ENCODE measurements around the gene CDH13. TPM values are rescaled to one million over a fixed set of nuclear protein-coding genes. Genes with fewer than 3 reads are reported as not detected.
A peak's percentile ranks its signal among the peaks of the same experiment; 100 is the strongest.

Gene CDH13
- total RNA-seq, 2 experiments from 2014 or later, result not detected

- Mint-ChIP-seq H3K4me1 (peaks cover 2% of the 10 kb centered on the region), H3K36me3 (ENCODE audit: low read depth) (no peaks in the 10 kb centered on the region), H3K9me3 (ENCODE audit: low read depth) (no peaks in the 10 kb centered on the region), H3K27ac (no peak overlapping the region), H3K4me3 (no peak overlapping the region), H3K27me3 (peaks cover 54% of the 10 kb centered on the region)
- ChIA-PET CTCF (interaction anchor here (0.7 to 1.5 kb wide), 3 partner anchors 11 to 53 kb away, joined by 3 to 4 read pairs (median 3); no protein-coding TSS in a partner anchor), POLR2A (no interaction called here)
- DNase-seq (no peak), ATAC-seq (no peak)
- intact Hi-C loops (cut with DNase I, micrococcal nuclease), result loop anchor here (1.0 to 10.0 kb wide), 4 partner anchors 41 to 586 kb away; no protein-coding TSS in a partner anchor
Observed at GRCh38 chr16:82629441-82630027, 2.8 kb downstream of the CDH13 start.

GRCh38 chr16:82630219-82630618 is 3.5 kb downstream of the CDH13 start:
- H3K9me3 Mint-ChIP-seq (ENCODE audit: low read depth), result no peaks in the 10 kb centered on the region
- intact Hi-C loops (cut with DNase I, micrococcal nuclease), result loop anchor here in 1 of 2 experiments (1.0 to 2.0 kb wide), 2 partner anchors 41 to 585 kb away; no protein-coding TSS in a partner anchor
- peaks cover 50% of the 10 kb centered on the region for H3K27me3 Mint-ChIP-seq
- H3K27ac Mint-ChIP-seq, result no peak overlapping the region
- DNase-seq (no peak), ATAC-seq (no peak)
- no peak overlapping the region for H3K4me3 Mint-ChIP-seq
- POLR2A ChIA-PET, result no interaction called here
- peaks cover 4% of the 10 kb centered on the region for H3K4me1 Mint-ChIP-seq
- no peaks in the 10 kb centered on the region for H3K36me3 Mint-ChIP-seq (ENCODE audit: low read depth)
- CTCF ChIA-PET, result interaction anchor here (0.7 to 1.5 kb wide), 8 partner anchors 10 to 99 kb away, joined by 3 to 5 read pairs (median 3); no protein-coding TSS in a partner anchor

- Mint-ChIP-seq H3K4me3 (no peak overlapping the region), H3K27ac (no peak overlapping the region), H3K36me3 (ENCODE audit: low read depth) (no peaks in the 10 kb centered on the region), H3K27me3 (peaks cover 46% of the 10 kb centered on the region), H3K9me3 (ENCODE audit: low read depth) (no peaks in the 10 kb centered on the region), H3K4me1 (peaks cover 7% of the 10 kb centered on the region)
- ChIA-PET CTCF (interaction anchor here (0.7 to 1.5 kb wide), 8 partner anchors 10 to 99 kb away, joined by 3 to 5 read pairs (median 3); no protein-coding TSS in a partner anchor), POLR2A (no interaction called here)
- intact Hi-C loops (cut with DNase I, micrococcal nuclease), result loop anchor here in 1 of 2 experiments (1.0 to 2.0 kb wide), 2 partner anchors 40 to 585 kb away; no protein-coding TSS in a partner anchor
- DNase-seq, result no peak
- no peak for ATAC-seq
Observed at GRCh38 chr16:82630688-82631087, 3.9 kb downstream of the CDH13 start.

- Mint-ChIP-seq H3K27ac (no peak overlapping the region), H3K4me1 (peaks cover 7% of the 10 kb centered on the region), H3K9me3 (ENCODE audit: low read depth) (no peaks in the 10 kb centered on the region), H3K27me3 (peaks cover 35% of the 10 kb centered on the region), H3K4me3 (no peak overlapping the region), H3K36me3 (ENCODE audit: low read depth) (no peaks in the 10 kb centered on the region)
- intact Hi-C loops (cut with DNase I, micrococcal nuclease), result loop anchor here in 1 of 2 experiments (2.0 kb wide), 1 partner anchor 39 kb away; no protein-coding TSS in a partner anchor
- POLR2A ChIA-PET, result no interaction called here
- CTCF ChIA-PET, result interaction anchor here (0.6 to 0.7 kb wide), 2 partner anchors 25 to 619 kb away, joined by 3 read pairs; no protein-coding TSS in a partner anchor
- DNase-seq (peak; percentile 22), ATAC-seq (no peak)
Observed at GRCh38 chr16:82631701-82632685, 5.2 kb downstream of the CDH13 start.

GRCh38 chr16:82633964-82634600 is 7.3 kb downstream of the CDH13 start:
- no peak overlapping the region for H3K4me3 Mint-ChIP-seq
- ChIA-PET CTCF (interaction anchor here (0.6 kb wide), 1 partner anchor 760 kb away, joined by 3 read pairs; no protein-coding TSS in a partner anchor), POLR2A (no interaction called here)
- intact Hi-C loops (cut with DNase I, micrococcal nuclease), result no loop called here
- ATAC-seq, result no peak
- H3K27ac Mint-ChIP-seq, result no peak overlapping the region
- H3K4me1 Mint-ChIP-seq, result peaks cover 5% of the 10 kb centered on the region
- no peaks in the 10 kb centered on the region for H3K36me3 Mint-ChIP-seq (ENCODE audit: low read depth)
- H3K27me3 Mint-ChIP-seq, result peaks cover 21% of the 10 kb centered on the region
- H3K9me3 Mint-ChIP-seq (ENCODE audit: low read depth), result no peaks in the 10 kb centered on the region
- no peak for DNase-seq

- Mint-ChIP-seq H3K27me3 (peaks cover 15% of the 10 kb centered on the region), H3K4me1 (peaks cover 5% of the 10 kb centered on the region), H3K36me3 (ENCODE audit: low read depth) (no peaks in the 10 kb centered on the region), H3K9me3 (ENCODE audit: low read depth) (no peaks in the 10 kb centered on the region), H3K27ac (no peak overlapping the region), H3K4me3 (no peak overlapping the region)
- POLR2A ChIA-PET, result no interaction called here
- peak; percentile 78 for ATAC-seq
- intact Hi-C loops (cut with DNase I, micrococcal nuclease), result no loop called here
- CTCF ChIA-PET, result no interaction called here
- peak; percentile 18 for DNase-seq
Observed at GRCh38 chr16:82634955-82635610, 8.3 kb downstream of the CDH13 start.

GRCh38 chr16:82636485-82636884 is 9.7 kb downstream of the CDH13 start:
- DNase-seq (no peak), ATAC-seq (no peak)
- intact Hi-C loops (cut with DNase I, micrococcal nuclease), result no loop called here
- Mint-ChIP-seq H3K36me3 (ENCODE audit: low read depth) (no peaks in the 10 kb centered on the region), H3K9me3 (ENCODE audit: low read depth) (no peaks in the 10 kb centered on the region), H3K27me3 (peaks cover 8% of the 10 kb centered on the region), H3K27ac (no peak overlapping the region), H3K4me3 (no peak overlapping the region), H3K4me1 (peaks cover 7% of the 10 kb centered on the region)
- ChIA-PET POLR2A (no interaction called here), CTCF (no interaction called here)

- H3K27ac Mint-ChIP-seq, result no peak overlapping the region
- DNase-seq (no peak), ATAC-seq (no peak)
- H3K27me3 Mint-ChIP-seq, result peaks cover 8% of the 10 kb centered on the region
- POLR2A ChIA-PET, result interaction anchor here (0.7 kb wide), 1 partner anchor 1331 kb away, joined by 5 read pairs; no protein-coding TSS in a partner anchor
- H3K4me3 Mint-ChIP-seq, result no peak overlapping the region
- H3K4me1 Mint-ChIP-seq, result peaks cover 12% of the 10 kb centered on the region
- H3K36me3 Mint-ChIP-seq (ENCODE audit: low read depth), result no peaks in the 10 kb centered on the region
- CTCF ChIA-PET, result no interaction called here
- H3K9me3 Mint-ChIP-seq (ENCODE audit: low read depth), result no peaks in the 10 kb centered on the region
- intact Hi-C loops (cut with DNase I, micrococcal nuclease), result no loop called here
Observed at GRCh38 chr16:82636958-82637357, 10.2 kb downstream of the CDH13 start.

GRCh38 chr16:82638095-82638798 is 11.5 kb downstream of the CDH13 start:
- CTCF ChIA-PET, result interaction anchor here (0.7 kb wide), 1 partner anchor 14 kb away, joined by 3 read pairs; no protein-coding TSS in a partner anchor

GRCh38 chr16:82639263-82639662 is 12.5 kb downstream of the CDH13 start:
- POLR2A ChIA-PET, result no interaction called here

More at GRCh38 chr16:82638095-82638798, 11.5 kb downstream of the CDH13 start:
- Mint-ChIP-seq H3K27me3 (peaks cover 5% of the 10 kb centered on the region), H3K9me3 (ENCODE audit: low read depth) (no peaks in the 10 kb centered on the region), H3K4me3 (no peak overlapping the region), H3K27ac (no peak overlapping the region), H3K36me3 (ENCODE audit: low read depth) (no peaks in the 10 kb centered on the region), H3K4me1 (peaks cover 15% of the 10 kb centered on the region)
- intact Hi-C loops (cut with DNase I, micrococcal nuclease), result no loop called here
- POLR2A ChIA-PET, result no interaction called here
- ATAC-seq, result no peak
- no peak for DNase-seq

More at GRCh38 chr16:82639263-82639662, 12.5 kb downstream of the CDH13 start:
- Mint-ChIP-seq H3K4me3 (no peak overlapping the region), H3K27me3 (peaks cover 5% of the 10 kb centered on the region), H3K36me3 (ENCODE audit: low read depth) (no peaks in the 10 kb centered on the region), H3K4me1 (peaks cover 15% of the 10 kb centered on the region), H3K9me3 (ENCODE audit: low read depth) (no peaks in the 10 kb centered on the region), H3K27ac (no peak overlapping the region)
- no peak for DNase-seq
- CTCF ChIA-PET, result interaction anchor here (1.3 to 2.6 kb wide), 2 partner anchors 11 to 13 kb away, joined by 4 to 7 read pairs; no protein-coding TSS in a partner anchor
- intact Hi-C loops (cut with DNase I, micrococcal nuclease), result loop anchor here in 1 of 2 experiments (1.0 kb wide), 1 partner anchor 376 kb away; no protein-coding TSS in a partner anchor
- no peak for ATAC-seq
